Umbilical cord (tissue), 2 donors: ENCODE results near the gene BID. TPM values are rescaled to one million over a fixed set of nuclear protein-coding genes. Genes with fewer than 3 reads are reported as not detected.
"Not testable (repeated sequence)": the region's sequence is repeated elsewhere in the genome, so short reads cannot be mapped to it uniquely, and the experiment has no call there.

ENCODE experiments used
- DNase-seq: peaks from one replicate; pipeline ENCODE4 v3.0.0-alpha.2; 2015; ENCODE audit warnings: low spot score
- total RNA-seq: library from RNA; depleted of rRNA; stranded (reverse); fragments of >200 nt; gene quantifications from one replicate; pipeline ENCODE4 v1.2.3, GENCODE V29; 2014; ENCODE audit warnings: low replicate concordance; ENCODE audit not compliant: insufficient read depth

BID gene
- total RNA-seq, 1 donor from 2014 or later, result 61.2 TPM

DNA sequence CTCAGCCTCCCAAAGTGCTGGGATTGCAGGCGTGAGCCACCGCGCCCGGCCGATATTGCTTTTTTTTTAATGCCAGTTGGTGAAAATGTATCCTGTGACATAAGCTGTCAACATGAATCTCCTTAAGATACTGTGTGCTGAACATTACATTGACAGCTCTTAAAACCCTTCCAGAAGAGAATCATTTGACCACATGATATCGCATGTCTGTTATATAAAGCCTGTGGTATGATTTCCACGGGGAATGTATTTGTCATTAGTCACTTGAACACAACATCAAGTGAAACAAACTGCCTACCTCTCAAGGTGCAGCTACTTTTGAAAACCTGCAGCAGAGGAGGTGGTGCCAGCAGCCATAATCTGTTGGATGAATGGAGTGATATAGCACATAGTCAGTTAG, 68.7 kb downstream of the BID start:
- no peak for DNase-seq

DNA sequence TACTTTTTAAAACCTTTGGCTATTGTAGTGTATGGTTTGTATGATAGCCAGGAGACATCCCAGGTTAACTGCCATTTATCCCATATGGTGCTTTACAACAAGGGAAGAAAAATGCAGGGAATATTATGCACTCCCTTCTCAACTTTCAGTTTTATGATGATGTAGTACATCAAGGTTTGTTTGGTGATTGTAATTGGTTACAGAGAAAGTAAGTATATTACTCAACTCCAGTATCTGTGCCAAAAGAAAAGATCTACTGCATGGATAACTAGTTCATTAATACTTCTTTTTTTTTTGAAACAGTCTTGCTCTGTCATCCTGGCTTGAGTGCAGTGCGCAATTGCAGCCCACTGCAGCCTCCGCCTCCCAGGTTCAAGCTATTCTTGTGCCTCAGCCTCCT, 70.5 kb downstream of the BID start:
- no peak for DNase-seq

DNA sequence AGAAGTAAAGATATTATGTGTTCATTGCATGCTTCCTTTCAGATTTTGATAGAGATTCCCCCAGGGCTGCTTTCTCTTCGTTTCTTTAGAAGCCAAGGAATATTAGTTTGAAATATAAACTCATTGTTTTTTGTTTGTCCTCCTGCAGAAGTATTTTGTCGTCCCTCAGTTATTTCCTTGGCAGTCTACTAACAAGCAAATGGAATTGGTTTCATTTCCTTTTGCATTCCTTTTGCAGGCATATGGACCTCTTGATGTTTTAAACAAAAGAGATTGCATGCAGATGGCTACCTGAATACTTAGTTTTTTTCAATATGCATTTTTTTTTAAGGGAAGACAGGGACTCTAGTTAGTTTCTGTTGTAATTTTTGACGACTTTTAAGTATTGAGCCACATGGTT, 73.5 kb downstream of the BID start:
- no peak for DNase-seq

DNA sequence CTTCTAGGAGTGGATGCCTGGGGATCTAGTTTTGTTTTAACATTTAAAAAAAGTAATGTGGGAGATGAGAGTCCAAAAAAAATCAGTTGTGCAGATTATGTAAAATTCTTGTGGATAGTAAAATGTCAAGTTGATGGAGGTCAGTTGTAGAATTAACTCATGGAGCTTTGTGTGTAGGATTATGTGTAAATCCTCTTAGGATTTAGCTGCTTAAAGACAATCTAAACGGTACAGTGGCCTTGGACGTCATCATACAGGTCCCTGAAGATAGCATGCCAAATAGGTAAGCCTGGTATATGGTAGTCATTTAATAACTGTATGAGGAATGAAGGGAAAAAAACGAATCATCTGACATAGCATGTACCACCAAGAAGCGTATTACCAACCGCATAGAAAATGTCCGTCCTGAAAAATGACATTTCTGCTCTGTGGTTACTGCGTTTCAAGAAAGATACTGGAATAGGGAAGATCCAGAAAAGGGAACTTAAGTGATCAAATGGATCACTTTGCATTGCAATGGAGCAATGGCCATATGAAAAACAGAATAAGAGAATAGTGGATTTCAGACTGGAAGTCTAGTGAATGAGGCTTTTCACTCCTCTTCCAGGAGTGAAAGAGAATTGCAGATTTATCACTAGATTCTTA, 74.5 kb downstream of the BID start:
- peak; percentile 77 for DNase-seq

DNA sequence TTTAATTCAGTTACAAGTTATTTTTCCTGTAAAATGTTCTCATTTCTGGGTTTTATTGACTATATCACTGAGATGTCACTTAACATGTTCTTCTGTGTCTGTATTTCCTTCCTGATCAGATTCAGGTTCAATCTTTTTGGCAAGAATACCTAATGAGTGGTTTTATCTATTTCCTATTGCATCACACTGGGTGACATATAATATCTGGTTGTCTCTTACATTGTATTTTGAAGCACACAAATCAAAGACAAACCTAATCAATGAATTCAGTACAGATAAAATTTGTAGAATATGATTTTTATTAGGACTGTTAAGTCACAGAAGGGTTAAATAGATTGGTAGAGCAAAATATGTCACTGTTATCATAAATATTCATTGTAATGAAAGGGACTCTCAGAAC, 75.3 kb downstream of the BID start:
- DNase-seq, result no peak

DNA sequence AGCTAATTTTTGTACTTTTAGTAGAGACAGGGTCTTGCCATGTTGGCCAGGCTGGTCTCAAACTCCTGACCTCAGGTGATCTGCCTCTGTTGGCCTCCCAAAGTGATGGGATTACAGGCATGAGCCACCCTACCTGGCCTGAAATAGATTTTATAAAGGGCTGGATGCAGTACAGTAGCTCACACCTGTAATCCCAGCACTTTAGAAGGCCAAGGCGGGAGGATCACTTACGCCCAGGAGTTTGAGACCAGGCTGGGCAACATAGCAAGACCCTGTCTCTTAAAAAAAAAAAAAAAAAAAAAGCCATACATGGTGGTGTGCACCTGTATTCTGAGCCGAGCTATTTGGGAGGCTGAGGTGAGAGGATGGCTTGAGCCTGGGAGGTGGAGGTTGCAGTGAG, 76.0 kb downstream of the BID start:
- not testable (repeated sequence) for DNase-seq

DNA sequence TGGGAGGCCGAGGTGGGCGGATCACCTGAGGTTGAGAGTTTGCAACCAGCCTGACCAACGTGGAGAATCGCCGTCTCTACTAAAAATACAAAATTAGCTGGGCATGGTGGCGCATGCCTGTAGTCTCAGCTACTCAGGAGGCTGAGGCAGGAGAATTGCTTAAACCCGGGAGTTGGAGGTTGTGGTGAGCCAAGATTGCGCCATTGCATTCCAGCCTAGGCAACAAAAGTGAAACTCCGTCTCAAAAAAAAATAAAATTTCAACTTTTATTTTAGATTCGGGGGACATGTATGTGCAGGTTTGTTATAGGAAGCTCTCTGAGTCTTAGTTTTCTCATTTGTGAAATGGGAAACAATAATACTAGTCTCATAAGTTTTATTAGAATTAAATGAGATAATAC, 77.1 kb downstream of the BID start:
- DNase-seq, result not testable (repeated sequence)

DNA sequence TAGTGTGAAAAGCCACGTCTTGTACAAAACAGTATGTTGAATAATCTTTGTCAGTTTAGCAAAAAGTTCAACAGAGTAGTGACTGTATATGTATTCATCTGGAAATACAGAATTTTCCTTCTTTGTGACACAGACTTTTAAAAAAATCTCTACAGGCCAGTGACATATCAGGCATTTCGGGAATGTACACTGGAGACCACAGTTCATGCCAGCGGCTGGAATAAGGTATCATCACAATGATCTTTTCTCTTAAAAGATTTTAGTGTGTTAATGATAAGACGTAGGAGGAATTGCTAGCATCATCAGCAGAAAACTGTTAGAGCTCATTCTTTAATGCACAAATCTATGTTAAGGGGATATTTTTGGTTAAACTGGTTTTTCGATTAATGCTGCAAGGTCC, 78.3 kb downstream of the BID start:
- DNase-seq, result no peak

DNA sequence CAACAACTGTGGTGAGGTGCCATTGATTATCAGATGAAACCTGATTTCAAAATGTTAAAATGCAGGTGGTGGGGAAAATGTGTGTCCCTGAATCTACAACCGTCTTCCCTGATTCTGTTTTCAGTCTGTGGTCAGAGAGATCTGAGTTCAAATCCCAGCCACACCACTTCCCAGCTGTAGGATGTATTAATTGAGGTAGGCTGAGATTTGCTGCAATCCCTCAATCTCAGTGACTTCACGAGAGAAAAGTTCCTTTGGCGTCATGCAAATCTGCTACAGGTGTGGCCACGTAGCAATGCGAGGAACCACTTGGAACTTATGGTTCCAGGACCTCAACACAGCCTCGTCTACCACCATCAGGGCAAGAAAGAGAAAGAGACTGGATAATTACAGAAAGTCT, 79.5 kb downstream of the BID start:
- no peak for DNase-seq

DNA sequence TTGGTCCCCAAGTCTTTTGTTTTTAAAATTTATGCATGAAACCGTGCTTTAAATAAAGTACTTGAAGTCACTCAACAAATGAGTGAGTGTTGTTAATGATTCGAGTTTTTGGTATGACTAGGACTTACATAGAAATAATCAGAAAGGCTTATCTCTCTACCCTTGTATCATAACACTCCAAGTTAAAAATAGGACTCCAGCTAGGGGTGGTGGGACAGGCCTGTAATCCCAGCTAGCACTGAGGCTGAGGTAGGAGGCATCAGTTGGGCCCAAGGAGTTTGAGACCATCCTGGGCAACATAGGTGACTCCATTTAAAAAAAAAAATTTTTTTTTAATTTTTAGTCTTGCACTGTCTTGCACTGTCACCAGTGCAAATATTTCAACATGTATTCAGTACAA, 80.1 kb downstream of the BID start:
- DNase-seq, result no peak

DNA sequence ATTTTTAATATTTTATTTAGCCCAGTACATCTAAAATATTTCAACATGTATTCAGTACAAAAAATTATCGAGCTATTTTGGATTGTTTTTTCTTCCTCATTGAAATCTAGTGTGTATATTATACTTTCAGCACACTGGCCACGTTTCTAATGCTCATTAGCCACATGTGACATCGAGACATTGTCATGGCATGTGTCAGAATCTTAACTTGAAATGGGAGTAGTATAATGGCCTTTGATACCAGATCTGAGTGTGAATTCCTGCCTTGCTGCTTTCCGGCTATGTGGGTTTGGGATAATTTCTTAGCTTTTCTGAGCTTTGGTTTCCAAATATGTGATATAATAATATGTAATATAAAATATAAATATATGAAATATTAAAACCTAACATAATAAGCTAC, 81.4 kb downstream of the BID start:
- no peak for DNase-seq

DNA sequence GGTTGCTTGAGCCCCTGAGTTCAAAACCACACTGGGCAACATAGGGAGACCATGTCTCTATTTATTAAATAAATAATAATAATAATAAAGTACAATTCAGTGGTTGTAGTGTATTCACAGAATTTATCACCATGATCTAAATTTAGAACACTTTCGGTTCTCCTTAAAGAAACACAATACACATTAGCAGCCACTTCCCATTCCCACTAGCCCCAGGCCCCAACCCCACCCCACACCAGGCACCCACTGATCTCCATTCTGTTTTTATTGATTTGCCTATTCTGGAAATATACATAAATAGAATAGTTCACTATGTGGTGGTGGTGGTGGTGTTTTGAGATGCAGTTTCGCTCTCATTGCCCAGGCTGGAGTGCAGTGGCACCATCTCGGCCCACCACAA, 90.0 kb downstream of the BID start:
- no peak for DNase-seq

Other genes starting within 250 kb of the BID start
- gene SLC25A18, start 211.0 kb downstream of the BID start, total RNA-seq, result 6.0 TPM
- 80.7 TPM for gene ATP6V1E1, start 145.7 kb downstream of the BID start, total RNA-seq
- gene BCL2L13, start 135.7 kb downstream of the BID start, total RNA-seq, result 71.7 TPM